CD4-positive, alpha-beta T cell treated with Interleukin-12 subunit alpha and Interleukin-12 subunit beta, for 1 hour (primary cell): Measurements from ENCODE around the gene ENC1.
A peak's percentile ranks its signal among the peaks of the same experiment; 100 is the strongest.

Experiments used
- DNase-seq: peaks from one replicate; pipeline ENCODE4 v3.0.0-alpha.2; 2020

Gene ENC1

DNA sequence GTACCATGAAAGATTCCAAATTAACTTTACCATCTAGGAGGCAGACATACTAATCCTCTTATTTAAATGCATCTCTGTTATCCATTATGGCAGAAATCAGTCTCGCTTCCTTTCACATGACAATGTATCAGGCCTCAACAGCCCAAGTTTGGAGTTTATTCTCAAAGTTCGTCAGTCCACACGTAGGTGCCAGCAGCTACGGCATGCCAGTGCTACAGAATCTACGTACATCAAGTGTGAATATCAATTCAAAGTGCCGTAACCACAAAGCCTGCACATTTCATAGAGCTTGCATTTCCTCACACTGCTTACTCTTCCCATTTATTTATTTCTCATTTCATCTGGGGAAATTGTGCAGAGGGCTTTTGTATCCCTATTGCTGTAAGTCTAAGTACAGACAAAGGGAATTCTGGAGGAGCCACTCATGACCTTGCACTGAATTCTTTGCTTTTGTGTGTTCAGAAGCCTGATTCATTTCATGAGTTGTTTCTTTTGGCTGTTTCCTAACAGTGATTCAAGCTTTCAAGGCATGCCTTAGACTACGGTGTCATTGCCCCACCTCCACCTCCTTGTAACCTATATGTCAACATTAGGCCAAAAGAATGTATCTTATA, 10.0 kb downstream of the ENC1 start:
- DNase-seq, result peak; percentile 35

DNA sequence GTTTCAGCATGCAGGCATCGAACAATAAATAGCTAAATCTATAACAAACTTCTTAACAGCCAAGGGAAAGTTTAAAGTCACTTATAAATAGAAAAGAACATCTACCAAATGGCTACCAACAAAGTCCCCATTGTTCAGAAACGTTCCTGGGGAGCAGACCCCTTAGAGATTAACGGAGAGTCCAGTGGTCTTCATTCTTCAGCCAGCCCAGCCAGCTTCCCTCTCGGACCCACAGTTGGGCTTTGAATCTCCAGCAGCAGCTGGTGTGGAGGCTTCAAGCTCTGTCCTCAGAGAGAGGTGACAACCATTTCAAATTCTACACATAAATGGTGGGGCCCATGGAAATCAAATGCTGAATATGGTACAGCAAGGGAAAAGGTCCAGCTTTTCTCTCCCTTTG, 11.2 kb downstream of the ENC1 start:
- no peak for DNase-seq

DNA sequence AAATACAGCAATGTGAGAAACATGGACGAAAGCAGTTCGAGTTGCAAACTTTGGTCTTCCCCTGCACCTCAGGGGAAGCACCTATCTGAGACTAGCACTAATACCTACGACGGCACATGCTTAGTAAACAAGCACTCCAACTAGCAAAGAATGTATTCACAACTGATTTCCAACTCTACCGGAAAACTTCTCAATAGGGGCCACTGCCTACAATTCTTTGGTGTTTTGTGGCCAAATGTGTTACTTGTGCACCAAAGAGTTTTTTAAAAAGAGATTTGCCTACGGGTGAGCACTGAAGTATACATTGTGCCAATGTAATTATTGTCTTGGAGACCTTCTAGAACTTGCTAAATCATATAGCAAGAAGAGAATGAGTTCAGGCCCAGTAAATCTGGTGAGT, 12.2 kb downstream of the ENC1 start:
- DNase-seq, result no peak

DNA sequence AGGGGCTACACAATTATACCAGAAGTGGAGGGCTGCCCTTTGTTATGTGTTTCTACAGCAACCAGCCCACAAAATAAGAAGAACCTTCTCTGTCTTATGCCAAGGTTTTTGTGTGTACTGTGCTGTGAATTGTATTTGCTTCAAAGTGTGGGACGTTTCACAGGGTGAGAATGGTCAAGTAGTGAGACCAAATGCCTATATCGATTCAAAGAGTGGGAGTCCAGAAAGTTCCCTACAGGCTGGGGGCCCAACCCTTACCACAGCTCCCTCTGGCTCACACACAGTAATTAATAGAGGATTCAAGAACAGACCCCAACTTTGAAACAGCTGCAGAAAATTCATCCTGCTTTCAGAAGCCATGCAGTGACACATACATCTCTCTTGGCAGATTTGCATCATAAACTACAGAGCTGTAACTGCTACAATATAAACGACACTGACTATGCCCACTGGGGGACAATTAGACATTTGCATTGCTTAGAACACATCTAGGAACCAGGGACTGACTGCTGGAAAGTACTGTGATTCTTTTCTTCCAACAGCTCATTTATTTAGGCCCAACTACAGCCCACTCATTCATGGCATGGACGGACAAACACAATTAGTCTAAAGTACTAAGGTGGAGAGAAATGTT, 12.8 kb downstream of the ENC1 start:
- DNase-seq, result no peak

DNA sequence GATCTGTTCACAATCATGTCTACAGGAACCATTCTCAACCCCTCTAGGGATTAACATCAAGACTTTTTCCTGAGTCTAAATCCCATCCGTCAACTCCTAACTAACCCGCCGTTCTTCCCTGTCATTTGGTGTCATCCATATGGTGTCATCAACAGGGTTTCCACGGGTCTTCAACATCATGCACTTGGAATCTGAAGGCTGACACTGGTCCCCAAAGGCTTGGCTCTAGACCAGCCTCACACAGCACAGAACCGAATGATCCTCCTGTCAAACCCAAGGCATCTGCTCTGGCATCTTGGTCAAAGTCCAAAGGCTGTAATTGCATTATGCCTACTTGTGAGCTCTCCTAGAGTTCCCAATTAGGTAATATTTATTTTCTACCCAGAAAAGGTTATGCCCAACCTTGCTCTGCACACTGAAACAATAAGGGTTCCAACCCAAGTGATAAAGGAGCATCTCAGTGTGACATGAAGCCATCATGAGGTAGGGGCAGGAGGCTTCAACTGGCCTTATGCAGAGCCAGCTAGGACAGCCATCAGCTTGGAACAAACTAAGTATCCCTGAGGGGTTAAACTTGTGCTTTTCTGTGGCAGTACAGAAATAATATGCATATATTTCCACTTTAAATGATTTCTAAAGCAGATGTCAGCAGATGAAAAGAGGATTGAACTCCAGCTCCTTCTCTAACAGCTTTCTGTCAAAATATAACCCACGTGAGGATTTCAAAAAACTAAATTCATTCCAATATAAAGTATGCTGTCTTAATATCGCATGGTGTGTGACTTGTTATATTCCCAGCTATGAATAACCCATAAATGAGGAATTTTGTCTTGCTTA, 13.9 kb downstream of the ENC1 start:
- no peak for DNase-seq

DNA sequence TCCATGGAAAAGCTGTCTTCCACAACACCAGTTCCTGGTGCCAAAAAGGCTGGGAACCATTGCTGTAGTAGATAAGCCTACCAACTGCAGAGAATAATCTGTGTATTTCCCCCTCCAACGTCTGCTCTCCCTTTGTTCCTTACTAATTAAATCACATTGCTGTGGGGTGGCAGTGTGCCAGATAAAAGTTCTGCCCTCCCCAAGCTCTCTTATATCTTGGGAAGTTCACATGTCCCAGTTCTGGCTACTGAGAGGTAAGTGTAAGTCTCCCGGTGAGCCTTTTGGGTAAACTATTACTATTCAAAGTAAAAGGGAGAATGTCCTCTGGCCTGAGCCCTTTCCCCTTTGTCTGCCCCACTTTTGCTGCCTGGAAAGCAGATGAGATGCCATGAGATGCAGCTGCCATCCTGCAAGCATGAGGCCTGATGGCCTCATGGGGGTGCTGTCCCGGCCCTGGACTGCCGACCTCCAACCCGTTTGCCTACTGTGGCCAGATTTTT, 14.7 kb downstream of the ENC1 start:
- DNase-seq, result no peak

DNA sequence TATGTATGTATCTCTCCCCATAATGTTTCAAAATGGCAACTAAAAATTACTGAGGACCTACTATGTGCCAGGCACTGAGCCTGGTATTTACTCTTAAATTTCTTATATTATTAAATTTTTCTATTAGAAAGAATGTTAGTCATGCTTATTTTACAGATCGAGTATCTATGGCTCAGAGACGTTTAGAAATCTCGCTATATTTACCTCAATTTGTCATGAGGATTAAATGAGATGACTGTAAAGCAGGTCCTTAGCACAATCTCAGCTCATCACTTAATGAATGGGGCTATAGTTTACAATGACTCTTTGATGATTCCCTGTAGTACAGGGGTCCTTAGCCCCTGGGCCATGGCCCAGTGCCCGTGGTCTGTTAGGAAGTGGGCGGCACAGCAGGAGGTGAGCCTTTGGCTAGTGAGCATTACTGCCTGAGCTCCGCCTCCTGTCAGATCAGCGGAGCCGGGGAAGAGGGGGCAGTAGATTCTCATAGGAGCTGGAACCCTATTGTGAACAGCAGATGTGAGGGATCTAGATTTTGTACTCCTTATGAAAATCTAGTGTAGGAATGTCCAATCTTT, 15.5 kb downstream of the ENC1 start:
- no peak for DNase-seq

DNA sequence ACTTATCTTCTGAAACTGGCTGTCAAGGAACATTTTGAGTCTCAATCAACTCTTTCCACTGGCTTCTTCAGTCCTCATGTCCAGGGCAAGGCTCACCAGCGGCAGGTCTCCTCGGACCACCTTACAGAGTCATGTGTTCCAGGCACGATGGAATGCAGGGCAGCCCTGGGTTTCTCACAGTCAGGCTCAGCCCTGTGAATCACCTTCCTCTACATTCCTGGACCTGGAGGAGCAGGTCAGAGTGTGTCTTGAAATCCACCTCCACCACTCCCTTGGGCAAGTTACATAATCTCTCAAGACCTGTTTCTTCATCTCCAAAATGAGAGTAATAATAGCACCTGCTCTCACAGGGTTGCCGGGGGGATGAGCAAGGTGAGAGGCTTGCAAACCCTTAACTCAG, 16.0 kb downstream of the ENC1 start:
- no peak for DNase-seq

DNA sequence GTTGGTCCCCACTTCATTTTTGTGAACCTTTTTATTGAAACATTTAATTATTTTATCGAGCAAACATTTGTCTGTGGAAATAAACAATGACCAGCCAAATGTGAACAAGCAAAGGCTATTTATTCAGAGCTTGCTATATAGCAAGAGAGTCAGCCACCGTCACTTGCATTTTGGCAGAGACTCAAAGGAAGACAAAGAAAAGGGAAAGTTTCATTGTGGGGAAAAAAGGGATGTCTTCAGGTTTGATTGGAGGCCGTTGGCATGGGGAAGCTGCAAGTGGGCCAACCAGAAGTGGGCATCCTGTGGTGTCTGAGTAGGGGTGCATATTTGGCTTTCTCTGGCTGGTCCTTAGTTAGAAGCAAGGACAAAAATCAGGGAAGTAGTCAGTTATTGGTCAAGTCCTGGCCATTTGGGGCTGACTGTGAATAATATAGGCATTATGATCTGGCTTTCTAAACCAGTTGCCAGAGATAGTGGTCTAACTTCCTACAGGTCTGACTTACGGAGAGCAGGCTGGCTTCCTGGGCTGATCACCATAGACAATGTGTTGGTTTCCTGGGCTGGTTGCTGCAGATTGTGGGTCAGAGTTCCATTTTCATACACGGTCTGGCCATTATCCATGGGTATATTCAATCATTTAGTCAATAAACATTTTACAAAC, 16.6 kb downstream of the ENC1 start:
- DNase-seq, result no peak

DNA sequence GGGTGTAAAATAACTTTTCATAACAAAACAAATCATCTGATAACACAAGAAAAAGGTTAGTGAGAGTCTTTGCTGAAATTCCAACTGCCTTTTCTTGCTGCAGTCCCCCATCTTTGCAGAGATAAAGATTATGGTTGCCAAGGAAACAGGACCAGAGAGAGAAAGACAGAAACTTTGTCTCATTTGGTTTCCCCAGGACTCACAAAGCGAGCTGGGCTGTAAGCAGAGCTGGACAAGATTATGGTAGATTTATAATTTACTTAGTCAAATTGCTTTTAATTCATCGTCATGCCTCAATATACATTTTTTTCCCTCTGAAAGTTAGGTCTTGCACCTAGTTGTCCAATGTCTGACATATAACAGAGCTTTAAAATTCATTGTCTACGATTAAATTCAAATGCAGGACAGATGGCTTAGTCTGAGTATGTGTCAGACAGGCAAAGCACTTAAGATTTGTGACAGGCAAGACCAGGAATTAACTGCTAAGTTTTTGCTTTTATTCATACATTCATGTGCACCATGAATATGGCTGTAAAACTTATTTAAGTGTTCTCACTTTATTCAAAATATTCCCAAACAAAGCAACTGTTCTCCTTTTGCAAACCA, 17.4 kb downstream of the ENC1 start:
- DNase-seq, result no peak

DNA sequence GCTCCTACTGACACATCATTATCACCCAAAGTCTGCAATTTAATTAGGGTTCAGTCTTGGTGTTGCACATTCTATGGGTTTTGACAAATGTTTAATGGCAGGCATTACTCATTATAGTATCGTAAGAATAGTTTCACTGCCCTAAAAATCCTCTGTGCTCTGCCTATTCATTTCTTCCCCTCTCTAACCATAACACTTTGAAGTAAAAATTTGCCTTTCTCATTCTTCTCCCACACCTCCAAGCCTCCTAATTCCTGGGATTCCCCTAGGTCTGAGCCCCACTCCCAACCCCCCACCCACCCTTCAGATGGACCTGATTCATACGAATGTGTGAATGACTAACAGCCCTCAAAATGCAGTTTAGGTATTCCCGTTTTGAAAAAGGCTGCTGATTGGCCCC, 18.4 kb downstream of the ENC1 start:
- no peak for DNase-seq

DNA sequence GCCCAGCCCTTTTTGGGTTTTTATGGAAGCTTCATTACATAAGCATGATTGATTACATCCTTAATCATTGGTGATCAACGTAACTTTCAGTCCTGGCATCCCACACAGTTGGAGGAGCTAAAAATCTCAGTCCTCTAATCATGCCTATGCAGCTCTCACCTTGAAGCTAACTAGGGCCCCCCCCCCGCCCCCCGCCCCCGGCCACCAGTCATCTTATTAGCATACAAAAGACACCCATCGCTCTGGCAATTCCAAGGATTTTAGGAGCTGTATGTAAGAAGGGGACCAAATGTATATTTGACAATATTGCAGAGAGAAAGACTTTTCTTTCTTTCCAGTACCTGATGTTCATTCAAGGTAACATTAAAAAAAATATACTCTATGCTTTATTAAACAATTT, 19.0 kb downstream of the ENC1 start:
- no peak for DNase-seq

DNA sequence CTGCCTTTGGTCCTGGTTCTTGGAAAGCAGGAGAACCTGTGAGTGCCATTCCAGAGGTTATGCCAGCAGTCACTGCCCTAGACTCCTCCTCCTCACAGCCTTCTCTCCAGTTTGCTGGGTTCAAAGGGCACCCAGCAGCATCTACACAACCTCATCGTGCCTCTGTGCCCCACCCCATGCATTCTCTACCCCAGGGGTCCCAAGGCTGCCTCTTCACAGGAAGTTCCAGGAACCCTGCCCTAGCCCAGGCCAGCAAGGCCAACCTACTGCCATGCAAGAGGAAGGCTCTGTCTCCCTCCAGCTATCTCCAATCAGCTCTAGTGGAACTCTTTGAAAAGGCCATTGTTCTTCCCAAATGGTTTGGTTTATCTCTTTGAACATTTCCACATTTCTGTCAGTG, 21.2 kb downstream of the ENC1 start:
- no peak for DNase-seq

DNA sequence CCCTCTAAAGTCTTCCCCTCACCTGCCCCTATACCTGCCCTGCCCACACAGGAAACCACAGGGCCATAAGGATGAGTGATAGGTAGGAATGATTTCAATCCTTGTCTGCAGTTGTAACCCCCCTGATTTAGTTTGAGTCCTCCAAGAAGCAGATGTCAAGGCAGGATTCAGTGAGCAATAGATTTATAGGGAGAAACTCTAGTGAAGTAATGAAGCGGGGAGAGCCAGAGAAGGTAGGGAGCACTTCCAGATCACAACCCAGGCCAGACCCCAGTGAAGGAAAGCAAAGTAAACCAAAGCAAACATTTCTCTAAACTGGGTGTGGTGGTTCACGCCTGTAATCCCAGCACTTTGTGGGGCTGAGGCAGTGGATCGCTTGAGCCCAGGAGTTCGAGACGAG, 22.4 kb downstream of the ENC1 start:
- DNase-seq, result no peak

DNA sequence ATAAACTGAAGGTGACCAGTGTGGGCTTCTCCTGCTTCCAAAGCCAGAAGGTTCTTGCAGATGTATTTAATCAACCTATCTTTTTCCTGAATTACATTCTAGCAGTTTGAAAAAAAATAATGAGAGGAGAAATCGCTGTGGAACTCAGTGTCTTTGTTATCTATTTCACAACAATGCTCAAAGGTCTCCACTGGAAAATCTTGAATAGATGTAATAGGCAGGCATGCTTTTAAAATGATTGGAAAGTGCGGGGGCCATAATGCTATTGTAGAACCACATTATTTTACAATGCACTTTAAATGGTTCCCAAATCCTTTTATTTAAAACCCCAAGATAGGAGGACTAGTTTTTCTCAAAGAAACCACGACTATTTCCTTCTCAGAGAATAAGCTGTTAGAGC, 23.3 kb downstream of the ENC1 start:
- no peak for DNase-seq

DNA sequence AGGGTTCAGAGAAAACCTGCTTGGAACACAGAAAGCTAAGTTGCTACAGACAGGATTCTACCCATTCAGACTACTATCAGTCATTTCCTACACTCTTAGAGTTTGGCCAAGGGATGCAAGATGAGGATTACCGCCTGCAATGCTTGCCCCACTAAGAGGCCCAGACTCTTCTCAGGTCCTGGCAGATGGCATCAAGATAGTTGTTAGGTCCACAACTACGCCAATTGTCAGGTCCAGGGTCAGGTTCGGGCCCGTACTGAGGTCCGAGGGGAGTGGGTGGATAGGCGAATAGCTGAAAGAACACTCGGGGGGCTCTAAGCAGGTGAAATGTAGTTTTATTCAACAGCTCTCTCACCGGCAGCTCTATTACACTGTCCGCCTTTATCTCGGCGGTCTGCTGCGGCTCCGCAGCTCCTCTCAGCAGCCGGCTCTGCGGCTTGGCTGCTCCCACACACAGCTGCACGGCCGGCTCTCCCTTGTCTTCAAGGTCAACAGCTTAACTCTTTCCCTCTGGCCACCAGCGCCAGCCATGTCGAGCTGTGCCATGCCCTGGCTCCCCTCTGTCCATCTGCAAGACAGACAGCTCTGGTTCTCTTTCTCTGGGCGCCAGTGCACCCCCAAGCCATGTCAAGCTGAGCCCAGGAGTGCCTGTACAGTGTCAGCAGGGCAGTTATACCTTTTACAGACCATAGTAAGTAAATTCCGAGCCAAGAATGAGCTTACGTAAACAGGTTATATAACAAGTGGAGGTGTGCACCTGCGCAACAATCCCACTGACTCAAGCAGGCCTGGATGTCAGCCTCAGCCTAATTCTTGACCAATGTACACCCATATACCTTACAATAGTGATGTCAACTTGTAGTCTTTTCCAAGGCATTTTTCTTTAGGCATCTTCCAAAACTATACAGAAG, 24.0 kb downstream of the ENC1 start:
- no peak for DNase-seq

DNA sequence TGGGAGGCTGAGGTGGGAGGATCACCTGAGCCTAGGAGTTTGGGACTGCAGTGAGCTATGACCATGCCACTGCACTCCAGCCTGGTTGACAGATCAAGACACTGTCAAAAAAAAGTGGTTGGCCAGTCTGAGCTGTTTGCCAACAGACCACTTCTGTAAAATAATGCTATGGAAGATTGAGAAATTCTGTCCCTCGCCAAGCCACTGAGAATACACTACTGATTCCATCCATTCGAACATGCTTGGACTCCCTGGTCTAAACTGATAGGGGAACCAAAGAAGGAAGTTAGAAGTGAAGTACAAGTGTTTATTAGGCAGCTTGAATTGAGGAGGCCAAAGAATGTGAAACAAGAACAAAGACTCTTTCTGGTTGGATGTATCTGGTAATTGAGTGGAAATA, 27.2 kb downstream of the ENC1 start:
- no peak for DNase-seq

DNA sequence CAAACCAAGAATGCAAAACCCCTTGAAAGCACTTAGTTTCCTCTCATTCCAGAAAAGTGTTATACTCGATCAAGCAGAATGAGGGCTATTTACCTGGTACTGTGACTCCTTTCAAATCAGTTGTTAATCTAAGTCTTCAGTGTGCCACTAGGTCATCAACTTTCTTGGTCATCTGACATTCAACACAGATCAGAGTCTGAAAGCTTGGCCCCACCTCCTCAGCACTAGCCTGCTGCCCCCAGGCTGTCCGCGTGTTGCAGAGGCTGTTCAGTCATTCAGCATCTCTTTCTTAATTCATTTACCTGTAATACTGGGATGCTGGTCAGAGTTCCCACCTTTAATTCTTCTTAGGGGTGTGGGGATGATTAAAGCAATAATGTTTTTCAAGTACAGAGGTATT, 28.5 kb downstream of the ENC1 start:
- DNase-seq, result no peak

DNA sequence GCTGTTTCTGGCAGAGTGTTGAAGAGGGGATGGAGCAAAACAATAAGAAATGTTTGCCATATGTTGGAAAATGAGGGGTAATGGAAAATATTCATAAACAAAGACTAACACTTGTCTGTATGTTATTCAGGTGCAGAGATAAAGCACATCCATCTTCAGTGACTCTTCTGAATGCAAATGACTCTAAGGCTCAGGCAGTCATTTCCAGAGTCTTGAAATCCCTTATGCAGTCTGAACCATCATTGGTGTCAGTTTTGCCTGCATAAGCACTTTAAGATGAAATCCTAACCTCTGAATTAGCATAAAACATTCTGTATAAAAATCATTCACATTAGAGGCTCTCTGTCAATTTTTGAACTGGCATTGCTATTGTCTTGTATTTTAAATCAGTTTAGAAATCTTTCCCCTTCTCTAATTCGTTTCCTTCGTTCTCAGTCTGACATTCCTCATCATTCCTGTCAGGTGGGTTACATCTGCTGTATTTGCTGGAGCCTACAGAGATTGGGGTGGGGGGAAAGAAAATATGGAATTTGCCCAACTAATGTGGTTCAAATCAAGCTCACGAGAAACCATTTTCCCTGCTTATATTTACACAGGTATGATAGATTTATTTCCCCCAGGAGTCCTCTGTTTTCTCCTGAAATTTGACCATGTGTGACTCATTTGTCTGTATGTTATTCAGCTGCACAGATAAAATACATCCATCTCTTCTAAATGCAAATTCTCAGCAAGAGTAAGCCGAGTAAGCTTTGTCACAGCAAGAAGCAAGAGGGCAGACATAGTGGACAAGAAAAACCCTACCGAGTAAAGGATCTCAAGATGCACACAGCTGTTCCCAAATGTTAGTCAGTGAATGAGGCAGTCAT, 31.6 kb downstream of the ENC1 start:
- DNase-seq, result no peak

DNA sequence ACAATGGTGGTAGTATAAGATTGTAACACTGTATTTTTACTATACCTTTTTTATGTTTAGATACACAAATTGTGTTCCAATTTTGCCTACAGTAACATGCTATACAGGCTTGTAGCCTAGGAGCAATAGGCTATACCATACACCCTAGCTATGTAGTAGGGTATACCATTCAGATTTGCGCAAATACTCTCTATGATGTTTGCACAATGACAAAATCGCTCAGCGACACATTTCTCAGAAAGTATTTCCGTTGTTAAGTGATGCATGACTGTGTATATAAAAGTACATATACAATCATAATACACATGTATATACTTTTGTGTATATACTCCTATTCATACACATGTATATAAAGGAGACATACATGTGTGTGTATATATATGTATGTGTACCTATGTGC, 34.8 kb downstream of the ENC1 start:
- no peak for DNase-seq

DNA sequence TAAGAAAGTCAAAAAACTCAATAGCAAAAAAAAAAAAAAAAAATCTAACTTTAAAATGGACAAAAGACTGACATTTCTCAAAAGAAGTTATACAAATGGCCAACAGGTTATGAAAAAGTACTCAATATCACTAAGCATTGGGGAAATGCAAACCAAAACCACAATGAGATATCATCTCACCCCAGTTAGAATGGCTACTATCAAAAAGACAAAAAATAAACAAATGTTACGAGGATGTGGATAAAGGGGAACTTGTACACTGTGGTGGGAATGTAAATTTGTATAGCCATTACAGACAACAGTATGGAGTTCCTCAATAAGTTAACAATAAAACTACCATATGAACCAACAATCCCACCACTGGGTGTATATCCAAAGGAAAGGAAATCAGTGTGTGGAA, 37.2 kb downstream of the ENC1 start:
- no peak for DNase-seq
